RWPE1 (cell line): ENCODE results near the gene HNRNPH1.

ENCODE experiments used
- CTCF ChIA-PET: fragments of 350-600 bp; sonication (Branson Sonifier 250); formaldehyde crosslinking; extraction: SDS; loops from one replicate; lab custom pipeline; 2021; lab: Yijun Ruan, JAX
- POLR2A ChIA-PET: fragments of 400-600 bp; formaldehyde crosslinking; extraction: SDS; loops from one replicate; lab custom pipeline; 2020; ENCODE audit warnings: antibody characterized with exemption; ENCODE audit not compliant: low non-redundant PET; lab: Yijun Ruan, JAX
- DNase-seq: peaks from one replicate; pipeline ENCODE4 v3.0.0; 2012; ENCODE audit warnings: low spot score
- H3K27ac ChIP-seq: fragments of 450-650 bp; 2 replicates; pipeline ENCODE4 v1.5.1; 2017
- TF ChIP-seq, protein P1 (sequence below): fragments of 450-650 bp; conservative IDR thresholded peaks from 2 replicates; pipeline ENCODE4 v1.5.1; 2017; ENCODE audit warnings: low read depth, mild to moderate bottlenecking

The HNRNPH1 gene

GRCh38 chr5:179605026-179605833, 18.2 kb downstream of the HNRNPH1 start:
- ChIA-PET POLR2A (no interaction called here), CTCF (interaction anchor here (0.6 kb wide), 1 partner anchor 9 kb away, joined by 4 read pairs; no protein-coding TSS in a partner anchor)
- TF ChIP-seq, protein P1, sequence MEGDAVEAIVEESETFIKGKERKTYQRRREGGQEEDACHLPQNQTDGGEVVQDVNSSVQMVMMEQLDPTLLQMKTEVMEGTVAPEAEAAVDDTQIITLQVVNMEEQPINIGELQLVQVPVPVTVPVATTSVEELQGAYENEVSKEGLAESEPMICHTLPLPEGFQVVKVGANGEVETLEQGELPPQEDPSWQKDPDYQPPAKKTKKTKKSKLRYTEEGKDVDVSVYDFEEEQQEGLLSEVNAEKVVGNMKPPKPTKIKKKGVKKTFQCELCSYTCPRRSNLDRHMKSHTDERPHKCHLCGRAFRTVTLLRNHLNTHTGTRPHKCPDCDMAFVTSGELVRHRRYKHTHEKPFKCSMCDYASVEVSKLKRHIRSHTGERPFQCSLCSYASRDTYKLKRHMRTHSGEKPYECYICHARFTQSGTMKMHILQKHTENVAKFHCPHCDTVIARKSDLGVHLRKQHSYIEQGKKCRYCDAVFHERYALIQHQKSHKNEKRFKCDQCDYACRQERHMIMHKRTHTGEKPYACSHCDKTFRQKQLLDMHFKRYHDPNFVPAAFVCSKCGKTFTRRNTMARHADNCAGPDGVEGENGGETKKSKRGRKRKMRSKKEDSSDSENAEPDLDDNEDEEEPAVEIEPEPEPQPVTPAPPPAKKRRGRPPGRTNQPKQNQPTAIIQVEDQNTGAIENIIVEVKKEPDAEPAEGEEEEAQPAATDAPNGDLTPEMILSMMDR: no peak

GRCh38 chr5:179603308-179603707, 20.2 kb downstream of the HNRNPH1 start:
- peak overlapping the region; percentile 69 for H3K27ac ChIP-seq
- TF ChIP-seq, protein P1: no peak
- ChIA-PET POLR2A (interaction anchor here (1.2 kb wide), 1 partner anchor 20 kb away, joined by 3 read pairs; the partner anchor contains the start of gene HNRNPH1), CTCF (interaction anchor here (1.4 kb wide), 1 partner anchor 11 kb away, joined by 4 read pairs; no protein-coding TSS in a partner anchor)
- DNase-seq: no peak

More at GRCh38 chr5:179605026-179605833, 18.2 kb downstream of the HNRNPH1 start:
- no peak for DNase-seq
- H3K27ac ChIP-seq: peak overlapping the region; percentile 69

DNA sequence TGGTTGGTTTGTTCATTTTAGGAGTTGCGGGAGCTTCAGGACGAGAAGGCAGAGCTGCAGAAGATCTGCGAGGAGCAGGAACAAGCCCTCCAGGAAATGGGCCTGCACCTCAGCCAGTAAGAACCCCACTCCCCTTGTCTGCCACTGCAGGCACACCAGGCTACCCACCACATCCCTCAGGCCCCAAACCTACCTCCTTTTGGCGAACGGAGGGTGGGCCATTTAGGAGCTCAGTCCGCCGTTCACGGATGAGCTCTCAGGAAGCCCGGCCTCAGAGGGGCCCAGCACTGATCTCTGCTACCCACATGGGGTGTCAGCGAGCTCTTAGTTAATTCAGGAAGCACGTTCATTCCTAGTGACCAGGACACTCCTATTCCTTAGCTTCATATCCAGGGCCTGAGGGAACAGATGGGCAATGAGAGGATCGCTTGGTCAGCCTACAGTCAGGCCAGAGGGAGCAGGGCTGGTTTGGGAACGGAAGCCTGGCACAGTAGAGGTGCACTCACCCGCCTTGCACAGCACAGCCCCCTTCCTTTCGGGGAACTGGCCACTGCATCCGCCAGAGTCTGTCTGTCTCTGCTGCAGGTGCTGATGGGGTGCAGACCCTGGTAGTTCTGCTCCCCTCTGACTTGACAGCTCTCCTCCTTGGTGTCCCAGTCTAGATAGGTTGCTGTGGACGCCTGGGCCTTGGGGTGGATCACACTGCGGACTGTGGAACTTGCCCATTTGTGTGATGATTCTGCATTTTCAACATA, 21.4 kb downstream of the HNRNPH1 start:
- peak overlapping the region; percentile 8; the same call in 1 of the 2 replicates for H3K27ac ChIP-seq
- DNase-seq: no peak
- POLR2A ChIA-PET: interaction anchor here (0.7 kb wide), 1 partner anchor 119 kb away, joined by 7 read pairs; no protein-coding TSS in a partner anchor
- TF ChIP-seq, protein P1: no peak
- CTCF ChIA-PET: interaction anchor here (0.5 to 0.6 kb wide), 2 partner anchors 12 to 83 kb away, joined by 3 read pairs; no protein-coding TSS in a partner anchor

DNA sequence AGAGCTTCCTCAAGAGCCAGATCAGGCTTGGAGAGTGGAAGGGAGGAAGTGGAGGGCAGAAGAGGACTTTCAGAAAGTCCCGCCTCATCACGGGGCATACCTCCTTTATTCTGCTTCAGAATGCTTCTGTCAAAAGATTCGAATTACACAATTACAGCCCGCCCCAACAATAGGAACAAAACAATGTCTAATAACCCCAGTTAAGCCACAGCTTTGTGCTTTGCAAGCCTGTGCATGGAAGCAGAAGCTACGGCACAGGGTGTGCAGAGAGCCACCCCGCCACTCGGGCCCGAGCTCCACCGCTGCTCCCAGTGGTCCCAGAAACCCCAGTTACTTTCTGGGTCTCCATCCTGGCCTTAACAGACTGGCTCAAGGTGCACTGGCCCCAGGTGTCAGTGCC, 23.5 kb downstream of the HNRNPH1 start:
- ChIA-PET CTCF (interaction anchor here (0.6 kb wide), 2 partner anchors 44 to 1233 kb away, joined by 3 read pairs; no protein-coding TSS in a partner anchor), POLR2A (no interaction called here)
- 0 out of 2 replicates have a peak overlapping the region, but pooled peaks have one; percentile 1 for H3K27ac ChIP-seq
- TF ChIP-seq, protein P1: no peak
- DNase-seq: no peak

DNA sequence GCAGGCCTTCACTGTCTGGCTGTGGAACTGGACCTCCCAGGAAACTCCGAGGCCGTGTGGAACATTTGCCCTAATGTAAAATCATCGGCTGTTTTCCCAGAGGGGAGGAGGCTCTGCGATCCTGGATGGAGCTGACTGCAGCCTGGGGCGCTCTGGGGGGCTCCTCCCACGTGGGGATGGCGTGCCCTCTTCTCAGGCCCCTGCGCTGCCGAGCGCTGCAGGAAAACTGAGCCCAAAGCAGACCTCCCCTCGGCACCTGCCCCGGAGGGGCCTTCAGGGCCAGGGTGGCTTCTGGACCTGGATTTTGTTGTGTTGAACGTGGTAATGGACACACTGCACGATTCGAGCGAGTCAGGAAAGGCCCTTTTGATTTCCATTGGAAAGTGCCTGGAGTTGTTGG, 23.9 kb downstream of the HNRNPH1 start:
- TF ChIP-seq, protein P1: no peak
- POLR2A ChIA-PET: no interaction called here
- CTCF ChIA-PET: interaction anchor here (0.6 kb wide), 1 partner anchor 44 kb away, joined by 3 read pairs; no protein-coding TSS in a partner anchor
- H3K27ac ChIP-seq: peak overlapping the region; percentile 1; the same call in 1 of the 2 replicates
- DNase-seq: no peak

DNA sequence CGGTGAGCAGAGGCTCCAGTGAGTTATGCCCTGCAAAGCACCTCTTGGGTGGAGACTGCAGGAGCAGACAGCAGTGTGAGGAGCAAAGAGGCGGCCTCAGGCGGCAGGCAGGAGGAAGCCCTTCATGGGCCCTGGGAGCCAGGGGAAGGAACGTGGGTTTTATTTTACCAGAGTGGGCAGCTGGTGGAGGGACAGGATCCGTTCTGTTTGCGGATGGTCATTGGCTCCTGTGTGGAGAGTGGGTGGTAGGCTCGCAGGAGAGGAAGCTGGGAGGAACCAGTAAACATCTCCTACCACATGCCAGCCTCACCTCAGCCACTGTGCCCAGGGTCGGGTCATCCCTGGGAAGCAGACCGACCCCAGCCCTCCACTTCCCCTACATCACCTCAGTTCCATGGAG, 24.4 kb downstream of the HNRNPH1 start:
- no peak for DNase-seq
- ChIA-PET POLR2A (no interaction called here), CTCF (no interaction called here)
- H3K27ac ChIP-seq: peak overlapping the region; percentile 3; the same call in 1 of the 2 replicates
- TF ChIP-seq, protein P1: no peak
